Ishikawa (cell line): ENCODE results near the gene MT1X.

ENCODE experiments used
- EGR1 ChIP-seq: IDR thresholded peaks from 2 replicates; pipeline ENCODE4 v1.6.1; 2012
- NFIC ChIP-seq: IDR thresholded peaks from 2 replicates; pipeline ENCODE4 v1.6.1; 2012
- YY1 ChIP-seq: IDR thresholded peaks from 2 replicates; pipeline ENCODE4 v1.6.1; 2012; ENCODE audit warnings: low read depth

- TF ChIP-seq EGR1 = no peak
- TF ChIP-seq YY1 = no peak
- TF ChIP-seq NFIC = no peak
These were observed 45.5 kb upstream of the MT1X start for GRCh38 chr16:56636616-56637413.
